Esophagus squamous epithelium (tissue), 5 donors: ENCODE data around the gene CMAS. TPM values are rescaled to one million over a fixed set of nuclear protein-coding genes. Genes with fewer than 3 reads are reported as not detected.

ENCODE experiments used
- DNase-seq: peaks from one replicate; lab custom pipeline; 2025; lab: John Stamatoyannopoulos, UW
- H3K27ac ChIP-seq, 4 donors: fragments of 200-600 bp; sonication (generic); one replicate each; pipeline ENCODE4 v1.5.1; 2016 to 2019; ENCODE audit warnings: mild to moderate bottlenecking in 1 of 4
- H3K27me3 ChIP-seq, 4 donors: fragments of 200-600 bp; sonication (generic); 1 replicate in 3 of 4; 2 replicates in 1 of 4; pipeline versions ENCODE4 v1.5.1 to v1.6.0; 2017 to 2021; ENCODE audit warnings: antibody characterized with exemption in 1 of 4
- H3K36me3 ChIP-seq, 3 donors: fragments of 200-600 bp; sonication (generic); one replicate each; pipeline ENCODE4 v1.5.1; 2016 to 2019
- H3K4me1 ChIP-seq, 3 donors: fragments of 200-600 bp; sonication (generic); one replicate each; pipeline ENCODE4 v1.5.1; 2017 to 2019
- H3K4me3 ChIP-seq, 4 donors: fragments of 200-600 bp; sonication (generic); 1 replicate in 3 of 4; 2 replicates in 1 of 4; pipeline ENCODE4 v1.5.1; 2016 to 2019; ENCODE audit warnings: mild to moderate bottlenecking in 2 of 4, moderate library complexity in 1 of 4
- H3K9me3 ChIP-seq, 3 donors: fragments of 200-600 bp; sonication (generic); one replicate each; pipeline ENCODE4 v1.5.1; 2016 to 2019
- POLR2A ChIP-seq, 4 donors: fragments of 450-650 bp; IDR thresholded peaks; one replicate each; pipeline ENCODE4 v1.6.1; 2017; ENCODE audit warnings: antibody characterized with exemption in 4 of 4, mild to moderate bottlenecking in 4 of 4, moderate library complexity in 3 of 4
- WGBS, 2 donors: methylation state at CpG; one replicate each; pipeline ENCODE4 v1.1.5; 2018; 5-methylcytosine and 5-hydroxymethylcytosine counted together
- intact Hi-C: fragments of 100-400 bp; cut with DNase I; formaldehyde crosslinking; loops from one replicate; pipeline ENCODE4 v1.15.0; 2022
- total RNA-seq, 4 donors: library from RNA; depleted of rRNA; stranded (reverse); fragments of >200 nt; gene quantifications; one replicate each; pipeline ENCODE4 v1.1.0, GENCODE V29; 2016
- TF ChIP-seq, protein P1 (sequence below), 6 experiments: fragments of 450-650 bp in 4 of 6; fragments of 200-600 bp in 2 of 6; sonication (generic) in 2 of 6; IDR thresholded peaks; one replicate each; pipeline ENCODE4 v1.5.1; 2016 to 2019; ENCODE audit warnings: antibody characterized with exemption in 6 of 6, mild to moderate bottlenecking in 4 of 6, moderate library complexity in 4 of 6
- donor health status: DM: yes; HTN: yes; CAD: no.

The CMAS gene
- total RNA-seq, 4 donors from 2014 or later: 46.5 to 61.8 (median 52.5) TPM

DNA sequence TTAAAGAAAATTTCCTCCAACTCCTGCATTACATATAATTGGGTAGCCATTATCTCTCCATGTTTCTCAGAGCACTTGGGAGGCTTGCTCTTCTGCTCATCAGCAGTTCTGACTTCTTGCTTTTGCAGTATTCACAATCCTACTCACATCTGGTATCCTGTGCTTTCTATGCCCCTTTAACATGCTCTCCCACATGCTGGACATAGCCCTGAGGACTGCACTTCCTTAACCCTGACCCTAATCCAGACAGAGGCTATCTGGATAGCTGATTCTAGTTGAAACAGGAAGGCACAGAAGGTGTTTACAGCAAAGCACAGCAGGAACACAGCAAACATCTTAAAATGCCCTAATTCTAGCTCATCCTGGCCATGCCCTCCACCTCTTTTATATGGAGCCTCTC lies 7.3 kb upstream of the CMAS start:
- no peak overlapping the region for H3K27ac ChIP-seq
- DNase-seq: no peak
- intact Hi-C loops: no loop called here
- H3K4me1 ChIP-seq: peaks cover 0 to 11% (median 0%) of the 10 kb centered on the region in 3 donors
- no peak overlapping the region for H3K4me3 ChIP-seq
- H3K27me3 ChIP-seq: no peaks in the 10 kb centered on the region
- TF ChIP-seq, protein P1, sequence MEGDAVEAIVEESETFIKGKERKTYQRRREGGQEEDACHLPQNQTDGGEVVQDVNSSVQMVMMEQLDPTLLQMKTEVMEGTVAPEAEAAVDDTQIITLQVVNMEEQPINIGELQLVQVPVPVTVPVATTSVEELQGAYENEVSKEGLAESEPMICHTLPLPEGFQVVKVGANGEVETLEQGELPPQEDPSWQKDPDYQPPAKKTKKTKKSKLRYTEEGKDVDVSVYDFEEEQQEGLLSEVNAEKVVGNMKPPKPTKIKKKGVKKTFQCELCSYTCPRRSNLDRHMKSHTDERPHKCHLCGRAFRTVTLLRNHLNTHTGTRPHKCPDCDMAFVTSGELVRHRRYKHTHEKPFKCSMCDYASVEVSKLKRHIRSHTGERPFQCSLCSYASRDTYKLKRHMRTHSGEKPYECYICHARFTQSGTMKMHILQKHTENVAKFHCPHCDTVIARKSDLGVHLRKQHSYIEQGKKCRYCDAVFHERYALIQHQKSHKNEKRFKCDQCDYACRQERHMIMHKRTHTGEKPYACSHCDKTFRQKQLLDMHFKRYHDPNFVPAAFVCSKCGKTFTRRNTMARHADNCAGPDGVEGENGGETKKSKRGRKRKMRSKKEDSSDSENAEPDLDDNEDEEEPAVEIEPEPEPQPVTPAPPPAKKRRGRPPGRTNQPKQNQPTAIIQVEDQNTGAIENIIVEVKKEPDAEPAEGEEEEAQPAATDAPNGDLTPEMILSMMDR (IDR thresholded peaks at IDR 0.05): no peak
- no peak for TF ChIP-seq POLR2A (IDR thresholded peaks at IDR 0.05)
- no peaks in the 10 kb centered on the region for H3K9me3 ChIP-seq
- no peaks in the 10 kb centered on the region for H3K36me3 ChIP-seq

DNA sequence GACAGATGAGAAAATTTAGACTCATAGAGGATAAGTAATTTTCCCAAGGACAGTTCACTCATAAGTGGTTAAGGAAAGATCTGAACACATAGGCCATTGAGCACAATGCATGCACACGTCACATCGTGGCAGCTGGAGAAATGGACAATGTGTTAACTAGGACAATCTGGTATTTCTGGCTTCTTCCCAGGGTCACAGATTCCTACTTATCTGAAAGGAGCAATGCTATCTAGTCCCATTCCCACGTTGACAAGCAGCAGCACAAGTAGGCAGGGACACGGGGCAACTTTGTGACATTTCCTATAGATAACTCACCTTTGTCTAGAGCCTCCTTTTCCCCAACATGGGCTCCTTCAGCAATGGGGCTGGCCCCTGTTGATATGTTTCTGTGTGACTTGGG lies 6.7 kb upstream of the CMAS start:
- intact Hi-C loops: no loop called here
- H3K4me1 ChIP-seq: peaks cover 0 to 9% (median 0%) of the 10 kb centered on the region in 3 donors
- DNase-seq: no peak
- no peaks in the 10 kb centered on the region for H3K27me3 ChIP-seq
- no peaks in the 10 kb centered on the region for H3K36me3 ChIP-seq
- 65 to 76% methylated on average over 4 of the region's 4 CpGs for WGBS, 2 donors
- H3K27ac ChIP-seq: no peak overlapping the region
- H3K9me3 ChIP-seq: no peaks in the 10 kb centered on the region
- H3K4me3 ChIP-seq: no peak overlapping the region
- TF ChIP-seq, protein P1 (IDR thresholded peaks at IDR 0.05): no peak
- no peak for TF ChIP-seq POLR2A (IDR thresholded peaks at IDR 0.05)

DNA sequence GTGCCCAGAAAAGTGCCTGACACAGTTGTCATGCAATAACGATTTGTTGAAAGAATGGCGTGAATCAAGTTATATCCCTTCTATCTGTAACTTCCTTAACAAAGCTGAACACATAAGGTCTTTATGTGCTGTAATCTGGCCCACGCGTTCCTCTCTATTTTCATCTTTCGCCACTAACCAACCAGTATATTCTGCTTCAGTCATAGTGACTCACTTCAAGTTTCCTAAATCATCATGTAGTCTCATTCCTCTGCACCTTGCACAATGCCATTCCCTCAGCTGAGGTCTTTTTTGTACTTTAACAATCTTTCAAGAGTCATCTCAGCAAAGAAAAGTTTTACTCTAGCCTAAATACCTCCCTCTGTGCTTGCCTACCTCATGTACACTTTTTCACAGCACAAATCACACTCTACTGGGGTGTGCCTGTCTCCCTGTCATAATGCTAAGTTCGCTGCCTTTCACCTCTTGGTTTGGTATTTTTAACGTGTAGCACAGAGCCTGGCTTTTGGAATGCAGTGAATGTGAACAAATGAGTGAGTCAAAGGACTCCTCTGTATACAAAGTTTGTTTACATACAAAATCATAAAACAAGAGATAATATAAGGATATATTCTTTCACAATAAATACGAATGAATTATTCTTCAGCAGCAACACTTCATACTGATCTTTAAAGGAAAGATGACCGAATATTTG lies 2.9 kb upstream of the CMAS start:
- Histone ChIP-seq H3K4me3 (no peak overlapping the region), H3K27me3 (no peaks in the 10 kb centered on the region), H3K36me3 (no peaks in the 10 kb centered on the region), H3K9me3 (no peaks in the 10 kb centered on the region), H3K27ac (no peak overlapping the region), H3K4me1 (peaks cover 0 to 13% (median 8%) of the 10 kb centered on the region in 3 donors)
- WGBS, 2 donors: 74 to 78% methylated on average over 9 of the region's 9 CpGs
- DNase-seq: no peak
- intact Hi-C loops: no loop called here
- TF ChIP-seq, protein P1 (IDR thresholded peaks at IDR 0.05): no peak
- TF ChIP-seq POLR2A (IDR thresholded peaks at IDR 0.05): no peak

DNA sequence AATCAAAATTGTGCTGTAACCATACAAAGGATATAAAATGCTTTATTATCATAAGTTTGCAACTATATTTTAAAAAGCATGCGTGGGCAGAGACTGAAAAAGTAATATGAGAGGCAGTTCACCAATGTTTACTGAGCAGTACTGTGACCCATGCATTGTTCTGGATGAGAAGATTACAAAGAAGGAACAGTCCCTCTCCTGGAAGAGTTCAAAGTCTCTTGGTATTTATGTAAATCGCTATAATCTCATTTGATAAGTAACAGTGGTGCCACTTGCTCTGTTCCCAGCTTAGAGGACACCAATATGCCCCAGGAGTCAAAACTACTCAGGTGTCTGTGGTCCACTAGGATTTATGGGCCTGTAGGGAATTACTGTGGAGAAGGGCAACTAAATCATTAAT lies 2.1 kb upstream of the CMAS start:
- H3K27ac ChIP-seq: no peak overlapping the region

DNA sequence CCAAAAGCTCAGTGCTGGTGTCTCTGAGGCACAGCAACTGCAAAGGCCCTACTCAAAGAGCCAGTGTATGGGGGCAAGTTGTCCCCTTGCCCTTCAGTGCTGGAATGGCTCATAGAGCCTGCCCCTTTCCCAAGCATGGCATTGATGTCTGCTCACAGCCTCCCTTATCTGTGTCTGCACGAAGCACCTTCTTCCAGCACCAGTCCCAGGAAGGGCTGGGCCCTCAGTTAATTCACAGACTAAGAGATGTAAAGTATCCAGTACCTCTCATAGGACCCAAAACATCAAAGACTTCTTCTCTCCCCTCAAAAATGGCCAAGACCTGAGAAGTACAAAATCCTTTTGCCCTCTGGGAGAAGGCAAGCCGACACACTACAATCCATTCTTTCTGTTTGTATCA lies 1.6 kb upstream of the CMAS start:
- H3K4me1 ChIP-seq: peaks cover 0 to 25% (median 14%) of the 10 kb centered on the region in 3 donors
- H3K27me3 ChIP-seq: no peaks in the 10 kb centered on the region
- no peaks in the 10 kb centered on the region for H3K36me3 ChIP-seq
- intact Hi-C loops: no loop called here
- no peaks in the 10 kb centered on the region for H3K9me3 ChIP-seq
- H3K27ac ChIP-seq: no peak overlapping the region
- WGBS, 2 donors: 42 to 45% methylated on average over 2 of the region's 2 CpGs
- no peak for DNase-seq
- H3K4me3 ChIP-seq: no peak overlapping the region
- TF ChIP-seq, protein P1 (IDR thresholded peaks at IDR 0.05): no peak
- no peak for TF ChIP-seq POLR2A (IDR thresholded peaks at IDR 0.05)

More for the DNA sequence above, 2.1 kb upstream of the CMAS start:
- H3K4me1 ChIP-seq: peaks cover 0 to 21% (median 14%) of the 10 kb centered on the region in 3 donors
- 69 to 85% methylated on average over 2 of the region's 2 CpGs for WGBS, 2 donors
- intact Hi-C loops: no loop called here
- no peaks in the 10 kb centered on the region for H3K9me3 ChIP-seq
- no peak for DNase-seq
- no peaks in the 10 kb centered on the region for H3K27me3 ChIP-seq
- no peaks in the 10 kb centered on the region for H3K36me3 ChIP-seq
- TF ChIP-seq, protein P1 (IDR thresholded peaks at IDR 0.05): no peak
- TF ChIP-seq POLR2A (IDR thresholded peaks at IDR 0.05): no peak
- no peak overlapping the region for H3K4me3 ChIP-seq
